Head of caudate nucleus (tissue), 42 donors: ENCODE data around the gene ACBD6.
"Not testable (repeated sequence)": the region's sequence is repeated elsewhere in the genome, so short reads cannot be mapped to it uniquely, and the experiment has no call there.

Experiments
- DNase-seq, 42 donors: peaks; one replicate each; pipeline versions ENCODE4 v3.0.0 to v3.0.0-alpha.2; 2020 to 2021; ENCODE audit warnings: mixed read lengths in 7 of 42
- intact Hi-C: fragments of 100-400 bp; cut with DNase I; formaldehyde crosslinking; loops from one replicate; pipeline ENCODE4 v1.15.0; 2022

The ACBD6 gene

DNA sequence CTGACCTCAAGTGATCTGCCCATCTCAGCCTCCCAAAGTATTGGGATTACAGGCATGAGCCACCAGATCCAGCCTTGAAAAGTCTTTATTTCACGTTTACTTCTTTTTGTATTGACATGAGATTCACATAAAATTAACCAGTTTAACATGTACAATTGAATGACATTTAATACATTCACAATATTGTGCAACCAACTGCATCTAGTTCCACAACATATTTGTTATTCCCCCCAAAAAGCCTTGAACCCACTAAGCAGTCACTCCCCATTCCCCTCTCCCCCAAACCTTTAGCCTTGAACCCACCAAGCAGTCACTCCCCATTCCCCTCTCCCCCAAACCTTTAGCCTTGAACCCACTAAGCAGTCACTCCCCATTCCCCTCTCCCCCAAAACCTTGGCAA, 62.0 kb downstream of the ACBD6 start:
- no peak for DNase-seq
- intact Hi-C loops: no loop called here

DNA sequence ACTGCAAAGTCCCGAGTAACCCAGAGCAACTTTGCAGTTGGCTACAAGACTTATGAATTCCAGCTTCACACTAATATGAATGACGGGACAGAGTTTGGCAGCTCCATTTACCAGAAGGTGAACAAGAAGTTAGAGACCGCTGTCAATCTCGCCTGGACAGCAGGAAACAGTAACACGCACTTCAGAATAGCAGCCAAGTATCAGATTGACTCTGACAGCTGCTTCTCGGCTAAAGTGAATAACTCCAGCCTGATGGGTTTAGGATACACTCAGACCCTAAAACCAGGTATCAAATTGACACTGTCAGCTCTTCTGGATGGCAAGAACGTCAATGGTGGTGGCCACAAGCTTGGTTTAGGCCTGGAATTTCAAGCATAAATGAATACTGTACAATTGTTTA, 66.8 kb downstream of the ACBD6 start:
- no peak for DNase-seq
- intact Hi-C loops: no loop called here

- DNase-seq: no peak
- intact Hi-C loops: no loop called here
These were observed 68.5 kb downstream of the ACBD6 start for GRCh38 chr1:180433873-180434272.

- intact Hi-C loops: no loop called here
- DNase-seq: no peak
These were observed 70.7 kb downstream of the ACBD6 start for GRCh38 chr1:180431683-180432082.

- DNase-seq: no peak
- intact Hi-C loops: no loop called here
These were observed 73.3 kb downstream of the ACBD6 start for GRCh38 chr1:180428782-180429695.

- intact Hi-C loops: no loop called here
- no peak for DNase-seq
These were observed 76.4 kb downstream of the ACBD6 start for GRCh38 chr1:180425952-180426351.

DNA sequence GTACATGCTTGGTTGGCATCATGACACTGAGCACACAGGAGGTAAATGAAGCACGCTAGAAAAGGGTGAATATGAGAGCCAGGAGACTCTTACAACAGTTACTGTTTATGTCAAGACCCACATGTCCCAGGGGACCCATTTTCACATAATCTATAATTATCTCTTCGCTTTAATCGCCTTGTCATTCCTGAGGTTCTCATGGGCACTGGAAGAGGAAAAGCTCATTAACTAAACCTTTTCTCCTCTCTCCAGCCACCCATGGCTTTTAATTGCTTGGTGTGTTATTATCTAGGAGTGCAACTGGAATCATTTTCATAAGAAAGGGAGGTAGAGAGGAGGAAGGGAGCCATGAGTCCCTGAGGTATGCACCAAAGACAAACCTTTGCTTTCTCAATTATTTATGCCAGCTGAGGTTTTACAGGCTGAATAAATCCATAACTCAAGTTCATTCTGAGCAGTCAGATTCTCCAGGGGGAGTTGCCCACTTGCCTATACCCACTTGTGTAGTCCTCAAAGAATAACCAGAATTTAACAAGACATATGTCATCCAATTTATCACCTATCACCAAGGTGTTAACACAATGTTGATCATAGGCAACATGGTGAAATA, 77.4 kb downstream of the ACBD6 start:
- DNase-seq: no peak
- intact Hi-C loops: no loop called here

DNA sequence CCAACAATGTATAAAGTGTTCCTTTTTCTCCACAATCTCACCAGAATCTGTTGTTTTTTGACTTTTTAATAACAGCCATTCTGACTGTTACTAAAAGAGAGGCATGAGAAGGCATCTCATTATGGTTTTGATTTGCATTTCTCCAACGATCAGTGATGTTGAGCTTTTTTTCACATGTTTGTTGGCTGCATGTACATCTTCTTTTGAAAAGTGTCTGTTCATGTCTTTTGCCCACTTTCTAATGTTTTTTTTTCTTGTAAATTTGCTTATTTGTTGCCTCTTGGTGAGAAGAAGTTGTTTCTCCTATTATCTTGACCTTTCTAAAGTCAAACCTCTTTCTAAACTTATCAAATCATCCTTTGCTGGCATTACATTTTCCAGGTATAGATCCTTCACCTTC, 80.8 kb downstream of the ACBD6 start:
- intact Hi-C loops: no loop called here
- no peak for DNase-seq

DNA sequence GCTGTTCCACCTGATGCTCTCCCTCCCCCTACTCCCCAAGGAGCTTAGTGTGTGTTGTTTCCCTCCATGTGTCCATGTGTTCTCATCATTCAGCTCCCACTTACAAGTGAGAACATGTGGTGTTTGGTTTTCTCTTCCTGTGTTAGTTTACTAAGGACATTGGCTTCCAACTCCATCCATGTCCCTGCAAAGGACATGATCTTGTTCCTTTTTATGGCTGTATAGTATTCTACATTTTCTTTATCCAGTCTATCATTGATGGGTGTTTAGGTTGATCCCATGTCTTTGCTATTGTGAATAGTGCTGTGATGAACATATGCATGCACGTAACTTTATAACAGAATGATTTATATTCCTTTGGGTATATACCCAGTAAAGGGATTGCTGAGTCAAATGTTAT, 81.2 kb downstream of the ACBD6 start:
- DNase-seq, intact Hi-C loops: not testable (repeated sequence)

DNA sequence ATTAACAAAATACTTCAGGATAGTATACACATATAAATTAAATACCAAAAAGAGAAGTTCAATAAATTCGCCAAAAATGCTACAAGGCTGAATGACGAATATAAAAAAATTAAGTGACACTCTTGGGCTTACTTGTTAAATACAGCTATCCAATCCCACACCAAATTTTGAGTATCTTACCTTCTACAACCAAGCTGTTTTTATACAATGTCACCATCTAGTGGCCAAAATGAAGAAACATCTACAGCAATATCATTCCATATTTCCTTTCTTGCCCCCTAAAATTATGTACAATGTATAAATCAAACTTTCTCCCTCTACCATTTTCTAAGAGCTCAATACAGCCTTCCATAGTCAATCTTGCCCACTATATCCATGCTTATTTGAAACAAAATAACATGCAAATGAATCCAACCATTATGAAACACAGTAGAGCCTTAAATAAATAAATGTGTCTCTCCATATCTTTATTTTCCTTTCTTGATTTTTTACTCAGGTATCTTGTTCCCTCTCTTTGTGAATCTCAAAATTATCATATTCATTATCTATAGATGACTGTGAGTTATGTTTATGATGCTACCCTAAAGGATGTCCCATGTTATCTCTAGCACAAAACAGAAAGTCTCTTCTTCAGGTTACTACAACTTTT, 86.3 kb downstream of the ACBD6 start:
- intact Hi-C loops: no loop called here

DNA sequence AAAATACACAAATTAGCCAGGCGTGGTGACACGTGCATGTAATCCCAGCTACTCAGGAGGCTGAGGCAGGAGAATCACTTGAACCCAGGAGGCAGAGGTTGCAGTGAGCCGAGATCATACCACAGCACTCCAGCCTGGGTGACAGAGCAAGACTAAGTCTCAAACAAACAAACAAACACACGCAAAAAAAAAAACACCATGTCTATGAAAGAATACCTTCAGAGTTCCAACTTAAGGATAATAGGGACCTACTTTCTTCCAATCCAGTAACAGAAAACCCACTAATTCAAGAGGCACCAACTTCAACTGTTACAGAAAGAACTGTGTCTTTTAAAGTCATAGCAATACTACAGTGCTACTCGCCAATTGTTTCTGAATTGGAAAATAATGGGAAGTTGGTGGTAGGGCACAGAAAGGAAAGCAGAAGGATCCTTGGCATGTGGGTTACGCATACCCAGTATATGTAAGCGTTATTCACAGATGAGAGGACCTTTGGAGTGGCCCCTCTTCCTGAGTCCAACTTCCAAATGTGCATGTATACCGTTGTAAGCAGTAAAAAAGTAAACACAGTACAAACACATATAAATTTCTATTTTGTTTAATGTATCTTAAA, 87.0 kb downstream of the ACBD6 start:
- intact Hi-C loops: no loop called here
- no peak for DNase-seq

More for the DNA sequence above, 86.3 kb downstream of the ACBD6 start:
- no peak for DNase-seq

DNA sequence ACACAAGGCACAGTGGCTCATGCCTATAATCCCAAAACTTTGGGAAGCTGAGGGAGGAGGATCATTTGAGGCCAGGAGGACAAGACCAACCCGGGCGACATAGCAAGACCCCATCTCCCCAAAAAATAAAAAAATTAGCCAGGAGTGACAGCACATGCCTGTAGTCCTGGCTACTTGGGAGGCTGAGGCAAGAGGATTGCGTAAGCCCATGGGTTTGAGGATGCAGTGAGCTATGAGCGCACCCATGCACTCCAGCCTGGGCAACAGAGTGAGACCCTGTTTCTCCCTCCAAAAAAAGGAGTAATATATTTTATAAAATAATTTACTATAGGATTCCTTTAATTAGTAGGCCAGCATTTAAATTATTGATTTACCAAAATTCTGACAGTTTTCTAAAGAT, 89.8 kb downstream of the ACBD6 start:
- intact Hi-C loops: no loop called here
- DNase-seq: no peak

DNA sequence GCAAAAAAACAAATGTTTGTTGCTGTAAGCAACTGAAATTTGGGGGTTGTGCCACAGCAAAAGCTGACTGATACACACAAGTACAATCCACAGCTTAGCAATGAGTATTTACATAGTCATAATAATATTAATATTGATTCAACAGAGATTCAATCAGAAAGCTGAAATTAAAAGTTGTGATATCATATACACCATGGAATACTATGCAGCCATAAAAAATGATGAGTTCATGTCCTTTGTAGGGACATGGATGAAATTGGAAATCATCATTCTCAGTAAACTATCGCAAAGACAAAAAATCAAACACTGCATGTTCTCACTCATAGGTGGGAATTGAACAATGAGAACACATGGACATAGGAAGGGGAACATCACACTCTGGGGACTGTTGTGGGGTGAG, 94.2 kb downstream of the ACBD6 start:
- DNase-seq, intact Hi-C loops: not testable (repeated sequence)

GRCh38 chr1:180407051-180407450, 95.3 kb downstream of the ACBD6 start:
- DNase-seq: no peak
- intact Hi-C loops: no loop called here

DNA sequence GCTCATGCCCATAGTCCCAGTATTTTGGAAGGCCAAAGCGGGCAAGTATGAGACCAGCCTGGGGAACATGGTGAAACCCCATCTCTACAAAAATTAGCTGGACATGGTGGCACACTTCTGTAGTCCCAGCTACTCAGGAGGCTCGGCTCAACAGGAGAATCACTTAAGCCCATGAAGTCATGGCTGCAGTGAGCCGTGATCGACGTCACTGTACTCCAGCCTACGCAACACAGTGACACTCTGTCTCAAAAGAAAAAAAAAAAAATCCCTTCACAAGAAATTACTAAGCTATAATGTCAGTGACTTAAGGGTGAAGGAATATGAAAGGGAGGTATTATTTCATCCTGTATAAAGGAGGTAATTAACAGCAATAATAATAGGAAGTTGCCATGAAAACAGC, 99.8 kb downstream of the ACBD6 start:
- intact Hi-C loops: no loop called here
- DNase-seq: no peak

DNA sequence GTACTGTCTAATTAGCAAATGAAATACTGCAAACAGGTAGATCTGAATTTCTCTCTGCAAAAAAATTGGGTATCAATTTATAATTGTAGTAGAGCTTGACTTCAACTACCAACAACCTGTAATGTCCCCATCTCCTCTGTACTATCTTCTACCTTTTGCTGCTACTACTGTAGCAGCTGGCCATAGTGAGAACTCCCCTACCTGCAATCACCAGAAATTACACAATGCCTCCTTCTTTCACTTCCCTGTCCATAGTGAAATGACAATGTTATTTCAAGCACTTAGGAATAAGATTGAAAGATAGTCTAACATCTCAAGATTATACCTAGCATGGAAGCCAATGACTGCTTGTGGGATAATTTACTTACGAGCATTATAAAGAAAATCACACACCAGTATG, 100.4 kb downstream of the ACBD6 start:
- intact Hi-C loops: no loop called here
- DNase-seq: no peak

GRCh38 chr1:180397175-180397574, 105.2 kb downstream of the ACBD6 start:
- intact Hi-C loops: no loop called here
- no peak for DNase-seq

- intact Hi-C loops: no loop called here
- no peak for DNase-seq
These were observed 109.8 kb downstream of the ACBD6 start for GRCh38 chr1:180392427-180393145.

DNA sequence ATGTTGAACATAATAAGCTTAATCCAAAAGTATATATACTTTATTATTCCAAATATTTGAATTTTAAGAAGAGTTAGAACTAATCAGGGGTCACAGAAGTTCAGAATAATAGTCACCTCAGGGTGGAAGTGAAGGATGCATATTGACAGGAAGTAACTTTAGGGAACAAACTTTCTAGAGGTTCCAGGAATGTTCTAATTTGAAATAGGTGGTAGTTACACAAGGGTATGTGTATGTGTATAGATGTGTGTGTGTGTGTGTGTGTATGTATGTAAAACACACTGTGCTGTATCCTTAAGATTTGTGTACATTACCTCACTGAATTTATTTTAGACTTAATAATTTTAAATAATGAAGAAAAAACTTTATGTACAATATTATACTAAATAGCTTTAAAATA, 110.4 kb downstream of the ACBD6 start:
- DNase-seq: no peak
- intact Hi-C loops: no loop called here
